ENCODE results near the gene MPPED2.

MPPED2 gene

DNA sequence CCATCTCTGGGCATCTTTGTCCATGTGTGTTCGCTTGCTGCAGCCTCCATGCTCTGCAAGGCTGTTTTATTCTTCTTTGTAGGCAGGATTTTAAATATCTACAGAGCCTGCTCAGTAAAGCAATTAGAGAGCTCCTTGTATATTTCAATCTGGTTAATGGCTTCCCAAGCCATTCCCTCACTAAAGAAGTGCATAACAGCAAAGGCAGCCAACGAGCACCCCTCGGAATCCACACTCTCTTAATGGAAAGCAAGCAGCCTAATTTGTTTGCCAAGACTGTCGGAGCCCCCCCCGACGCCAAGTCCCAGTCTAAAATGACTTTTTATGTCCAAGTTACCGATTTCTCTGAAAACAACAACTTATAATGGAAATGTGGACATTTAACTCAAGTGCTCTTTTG, 139.6 kb downstream of the MPPED2 start:
- no peak for DNase-seq

DNA sequence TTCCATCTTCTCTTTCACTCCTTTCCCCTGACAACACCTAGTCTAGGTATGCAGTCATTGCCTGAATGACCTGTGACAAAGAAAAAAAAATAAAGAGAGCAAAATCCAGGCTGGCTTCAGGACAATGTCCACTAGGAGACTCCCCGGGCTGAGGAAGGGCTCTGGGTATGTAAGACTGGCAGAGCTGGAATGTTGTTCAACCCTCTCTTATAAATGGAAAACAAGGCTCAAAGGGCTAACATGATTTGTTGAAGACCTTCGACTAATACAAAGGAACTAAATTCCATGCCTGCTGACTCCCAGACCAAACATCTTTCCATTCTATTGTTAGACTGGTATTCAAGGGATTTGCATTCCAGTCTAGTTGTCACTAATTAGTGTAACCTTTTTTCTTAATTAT, 141.1 kb downstream of the MPPED2 start:
- DNase-seq, result no peak

DNA sequence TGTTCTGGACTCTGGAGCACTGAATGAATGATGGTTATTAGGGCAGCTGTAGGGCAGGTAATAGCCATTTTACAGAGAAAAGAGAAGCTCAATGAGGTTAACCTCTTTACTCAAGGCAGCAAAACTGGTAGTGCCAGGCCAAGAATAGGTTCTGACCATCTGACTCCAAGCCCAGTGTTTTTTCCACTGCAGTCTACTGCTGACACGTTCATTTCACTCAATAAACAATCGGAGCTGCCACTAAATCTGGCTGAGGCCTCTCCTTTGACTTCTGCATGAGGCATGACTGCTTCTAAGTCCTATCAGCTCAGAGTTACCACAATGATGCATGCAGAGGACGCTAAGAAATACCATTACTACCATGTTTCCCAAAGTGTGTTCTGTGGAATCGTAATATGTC, 145.6 kb downstream of the MPPED2 start:
- no peak for DNase-seq

DNA sequence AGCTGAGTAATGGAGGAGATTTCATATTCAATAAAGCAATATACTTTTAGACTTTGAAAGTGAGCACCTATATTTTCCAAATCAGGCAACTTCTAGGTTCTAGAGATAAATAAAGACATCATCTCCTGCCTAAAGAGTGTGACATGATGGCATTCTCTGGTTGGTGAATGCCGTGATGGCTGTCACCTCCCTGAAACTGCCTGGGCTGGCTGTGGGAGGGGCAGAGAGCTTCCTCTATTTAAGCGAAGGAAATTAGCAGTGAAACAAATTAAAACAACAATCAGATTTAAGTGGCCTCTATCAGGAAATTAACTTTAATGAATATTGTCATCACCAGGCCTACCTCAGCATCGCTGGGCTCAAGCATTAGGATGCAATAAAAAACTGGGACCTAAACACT, 149.4 kb downstream of the MPPED2 start:
- no peak for DNase-seq

DNA sequence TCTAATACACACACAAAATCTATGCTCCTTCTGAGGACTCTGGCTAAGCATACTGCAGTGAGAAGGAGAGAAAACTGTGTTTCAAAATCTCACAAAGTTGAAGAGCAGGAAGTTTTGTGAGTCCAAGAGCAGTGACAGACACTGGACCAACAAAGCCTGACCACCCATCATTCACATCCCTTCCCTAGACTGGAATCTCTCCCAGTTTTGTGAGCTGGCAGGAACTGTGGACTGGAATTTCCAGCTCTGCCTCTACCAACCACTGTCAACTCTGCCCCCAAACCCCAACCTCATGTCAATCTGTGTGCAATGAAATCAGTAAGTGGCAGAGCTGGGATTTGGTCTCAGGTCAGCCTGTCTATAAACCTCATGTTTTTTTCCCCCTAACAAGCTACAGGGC, 150.7 kb downstream of the MPPED2 start:
- no peak for DNase-seq

DNA sequence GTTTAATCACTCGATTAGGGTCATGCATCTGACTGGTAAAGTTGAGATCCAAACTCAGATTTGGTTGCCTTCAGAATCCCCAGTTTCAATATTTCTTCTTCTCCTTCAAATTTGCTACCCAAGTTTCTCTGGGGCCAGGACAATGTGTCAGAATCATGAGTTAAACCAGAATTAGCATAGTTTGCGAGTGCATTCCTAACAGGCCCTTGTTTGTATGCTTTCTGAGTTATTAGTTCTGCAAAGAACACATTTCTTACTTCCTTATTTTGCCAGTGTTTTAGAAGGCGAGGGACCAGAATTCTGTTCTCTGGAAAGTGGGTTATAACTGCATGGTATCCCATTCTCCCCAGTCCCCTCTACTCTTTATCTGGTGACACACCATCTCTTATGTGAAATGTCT, 151.3 kb downstream of the MPPED2 start:
- DNase-seq, result no peak

DNA sequence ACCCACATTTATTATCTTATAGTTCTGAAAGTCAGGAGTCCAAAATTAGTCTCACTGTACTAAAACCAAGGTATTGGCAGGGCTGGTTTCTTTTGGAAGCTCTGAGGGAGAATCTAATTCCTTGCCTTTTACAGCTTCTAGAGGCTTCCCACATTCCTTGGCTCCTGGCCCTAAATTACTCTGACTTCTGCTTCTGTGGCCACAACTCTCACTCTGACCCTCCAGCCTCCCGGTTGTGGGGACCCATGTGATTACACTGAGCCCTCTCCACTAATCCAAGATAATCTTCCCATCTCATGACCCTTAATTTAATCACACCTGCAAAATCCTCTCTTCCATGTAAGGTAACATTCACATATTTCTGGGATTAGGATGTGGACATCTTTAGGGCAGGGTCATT, 152.3 kb downstream of the MPPED2 start:
- DNase-seq, result no peak

DNA sequence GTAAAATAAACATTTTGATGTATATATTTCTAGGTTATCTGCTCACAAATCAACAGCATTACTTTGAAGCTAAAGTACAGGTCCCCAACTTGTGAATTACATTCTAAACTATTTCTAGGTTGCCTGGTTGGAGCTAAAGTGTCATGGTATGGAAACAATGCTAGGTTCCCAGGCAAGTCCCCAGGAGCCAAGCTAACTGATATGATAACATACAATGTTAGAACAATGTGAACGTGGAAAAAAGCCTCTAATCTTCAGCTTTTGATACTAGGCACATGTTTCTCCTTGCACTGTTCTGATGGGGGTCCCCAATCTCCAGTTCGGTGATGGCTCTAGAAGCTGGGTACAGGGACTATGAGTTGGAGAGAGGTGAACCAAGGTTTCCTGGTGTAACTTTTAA, 153.4 kb downstream of the MPPED2 start:
- DNase-seq, result no peak

DNA sequence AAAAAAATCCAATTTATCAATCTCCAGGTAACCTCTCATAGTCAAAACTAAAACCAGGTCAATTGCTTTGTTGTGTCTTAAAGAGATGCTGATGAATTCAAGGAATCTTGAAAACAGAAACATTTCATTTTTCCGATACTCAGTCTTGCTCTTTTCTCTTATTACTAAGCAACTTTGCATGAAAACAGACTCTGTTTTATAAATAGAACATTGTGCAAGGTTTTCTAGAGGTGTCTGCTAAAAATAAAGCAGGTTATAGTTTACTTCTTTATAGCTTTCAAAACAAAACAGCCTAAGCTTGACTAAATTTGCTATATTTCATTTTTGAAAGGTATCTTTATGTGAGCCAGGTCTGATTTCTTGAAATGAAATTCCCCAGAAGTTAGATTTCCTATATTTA, 154.0 kb downstream of the MPPED2 start:
- DNase-seq, result no peak

DNA sequence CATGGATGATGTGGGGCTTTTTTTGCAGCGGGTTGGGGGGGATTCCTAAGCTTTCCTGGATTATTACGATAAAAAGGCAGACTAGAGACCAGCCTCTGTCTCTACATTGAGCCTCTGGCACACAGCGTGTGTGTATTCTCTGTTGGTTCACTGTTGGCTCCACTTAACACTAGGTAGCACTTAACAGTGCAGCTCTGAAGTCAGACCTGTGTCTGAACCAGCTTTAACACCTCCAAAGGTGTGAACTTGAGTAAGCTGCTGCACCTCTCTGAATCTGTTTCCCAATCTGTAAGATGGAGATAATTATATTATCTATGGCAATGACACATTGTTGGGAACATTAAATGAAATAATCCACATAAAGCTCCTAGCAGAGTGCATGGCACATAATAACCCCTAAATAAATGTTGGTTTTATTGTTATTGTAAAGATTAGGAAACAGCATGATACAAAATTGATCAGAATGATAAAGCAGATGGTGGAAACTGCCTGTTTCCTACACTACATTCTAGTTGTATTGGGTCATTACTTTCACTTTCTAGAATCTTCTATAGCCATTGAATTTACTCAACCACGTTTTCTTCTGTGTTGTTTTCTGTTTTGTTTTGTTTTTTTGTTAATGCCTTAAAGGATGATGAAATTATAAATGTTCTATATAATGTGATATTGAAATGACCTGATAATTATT, 154.9 kb downstream of the MPPED2 start:
- DNase-seq, result no peak

DNA sequence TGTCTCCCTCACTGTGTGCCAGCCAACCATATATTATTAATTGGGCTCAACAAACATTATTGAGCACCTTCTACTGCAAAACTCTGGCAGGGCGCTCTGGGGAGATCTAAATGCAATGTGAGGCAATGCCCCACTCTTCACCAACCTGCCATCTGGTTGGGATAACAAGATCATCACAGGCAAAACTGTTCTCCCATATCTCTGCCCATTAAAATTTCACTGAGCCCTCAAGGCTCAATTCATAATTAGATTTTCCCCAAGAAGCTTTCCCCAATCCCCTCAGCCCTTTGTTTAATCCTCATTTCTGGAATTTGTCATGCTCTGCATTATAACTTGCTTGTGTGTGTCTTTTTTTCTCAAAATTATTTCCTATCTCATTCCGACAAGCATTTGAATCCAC, 156.6 kb downstream of the MPPED2 start:
- no peak for DNase-seq

DNA sequence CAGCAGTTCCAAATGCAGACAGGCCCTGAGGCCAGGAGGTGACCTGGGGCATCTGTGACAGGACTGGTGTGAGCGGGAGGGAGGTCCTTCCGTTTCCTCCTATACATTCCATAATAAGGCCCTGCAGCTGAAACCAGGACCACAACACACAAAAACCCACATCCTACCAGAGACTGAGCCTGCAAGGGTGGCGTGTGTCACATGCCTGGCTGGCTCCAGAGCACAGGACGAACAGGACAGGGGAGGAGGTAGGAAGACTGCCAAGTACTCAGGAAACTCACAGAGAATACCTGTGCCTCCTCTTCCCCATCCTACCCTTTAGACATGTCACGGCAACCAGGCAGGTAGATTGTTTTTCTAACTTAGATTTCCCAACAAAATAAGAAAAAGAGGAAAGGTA, 159.4 kb downstream of the MPPED2 start:
- DNase-seq, result no peak

DNA sequence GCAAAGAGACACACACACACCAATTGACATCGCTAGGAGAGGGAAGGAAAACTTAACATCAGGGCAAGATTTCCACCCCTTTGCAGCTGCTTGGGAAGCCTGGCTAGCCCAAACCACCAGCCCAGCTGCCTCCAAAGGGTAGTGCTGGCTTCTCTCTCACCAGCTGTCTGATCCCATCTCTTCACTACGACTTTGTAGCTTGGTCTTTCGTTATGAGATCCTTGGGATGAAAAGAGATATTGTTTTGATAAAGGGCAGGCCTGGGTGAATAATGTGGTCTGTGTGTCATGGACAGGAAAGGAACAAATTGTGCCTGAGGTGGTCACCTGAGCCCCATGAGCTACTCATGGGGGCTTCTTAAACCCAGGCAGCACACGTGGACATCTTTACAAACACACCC, 161.3 kb downstream of the MPPED2 start:
- no peak for DNase-seq

DNA sequence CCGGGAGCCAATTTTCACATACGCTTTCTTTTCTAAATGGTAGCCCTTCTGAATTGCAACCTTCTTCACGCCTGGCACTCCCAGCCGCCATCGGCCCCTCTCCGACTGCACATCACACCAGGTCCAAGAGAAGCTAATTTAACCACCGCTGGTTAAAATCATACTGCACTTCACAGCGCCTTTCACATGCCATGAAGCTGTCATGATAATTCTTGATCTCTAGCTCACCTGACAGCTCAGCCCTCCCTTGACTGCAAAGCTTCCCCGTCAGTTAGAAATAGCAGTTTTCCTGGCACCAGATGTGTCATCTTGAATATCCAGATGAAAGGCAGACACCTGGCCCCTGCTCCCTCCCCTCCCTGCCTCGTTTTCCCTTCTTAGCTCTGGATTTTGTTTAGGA, 161.8 kb downstream of the MPPED2 start:
- DNase-seq, result no peak

DNA sequence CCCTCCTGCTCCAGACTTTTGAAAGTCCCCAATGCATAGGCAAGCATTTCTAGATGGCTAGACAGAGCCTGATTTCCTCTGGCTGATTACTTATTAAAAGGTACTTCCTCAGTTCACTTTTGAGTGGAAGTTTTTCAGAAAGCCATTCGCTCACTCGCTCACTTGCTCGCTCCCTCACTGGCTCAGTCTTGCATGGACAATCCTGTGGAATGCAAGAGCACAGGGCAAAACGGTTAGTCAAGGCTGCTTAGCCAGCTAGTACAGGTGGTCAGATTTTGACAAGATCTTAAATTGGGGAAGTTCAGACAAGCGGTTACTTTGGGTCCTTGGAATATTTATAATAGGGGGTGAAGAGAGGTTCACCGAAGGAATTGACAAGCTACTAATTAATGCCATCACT, 162.3 kb downstream of the MPPED2 start:
- DNase-seq, result no peak

DNA sequence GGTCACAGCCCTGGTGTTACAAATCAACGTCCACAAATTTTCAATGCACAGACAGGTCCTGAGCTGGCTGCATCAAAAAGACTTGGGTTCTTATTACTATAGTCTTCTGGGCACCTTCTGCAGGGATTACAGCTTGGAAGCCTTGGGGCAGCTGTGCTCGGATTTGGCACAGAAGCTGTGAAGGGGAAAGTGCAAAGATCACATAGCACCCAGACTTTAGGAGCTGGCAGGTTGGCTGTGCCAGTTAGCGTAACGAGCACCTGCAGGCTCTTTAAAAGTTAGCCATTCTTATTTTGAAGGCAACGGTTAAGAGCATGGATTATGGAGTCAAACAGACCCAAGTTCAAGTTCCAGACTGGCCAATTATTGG, 162.9 kb downstream of the MPPED2 start:
- DNase-seq, result no peak

DNA sequence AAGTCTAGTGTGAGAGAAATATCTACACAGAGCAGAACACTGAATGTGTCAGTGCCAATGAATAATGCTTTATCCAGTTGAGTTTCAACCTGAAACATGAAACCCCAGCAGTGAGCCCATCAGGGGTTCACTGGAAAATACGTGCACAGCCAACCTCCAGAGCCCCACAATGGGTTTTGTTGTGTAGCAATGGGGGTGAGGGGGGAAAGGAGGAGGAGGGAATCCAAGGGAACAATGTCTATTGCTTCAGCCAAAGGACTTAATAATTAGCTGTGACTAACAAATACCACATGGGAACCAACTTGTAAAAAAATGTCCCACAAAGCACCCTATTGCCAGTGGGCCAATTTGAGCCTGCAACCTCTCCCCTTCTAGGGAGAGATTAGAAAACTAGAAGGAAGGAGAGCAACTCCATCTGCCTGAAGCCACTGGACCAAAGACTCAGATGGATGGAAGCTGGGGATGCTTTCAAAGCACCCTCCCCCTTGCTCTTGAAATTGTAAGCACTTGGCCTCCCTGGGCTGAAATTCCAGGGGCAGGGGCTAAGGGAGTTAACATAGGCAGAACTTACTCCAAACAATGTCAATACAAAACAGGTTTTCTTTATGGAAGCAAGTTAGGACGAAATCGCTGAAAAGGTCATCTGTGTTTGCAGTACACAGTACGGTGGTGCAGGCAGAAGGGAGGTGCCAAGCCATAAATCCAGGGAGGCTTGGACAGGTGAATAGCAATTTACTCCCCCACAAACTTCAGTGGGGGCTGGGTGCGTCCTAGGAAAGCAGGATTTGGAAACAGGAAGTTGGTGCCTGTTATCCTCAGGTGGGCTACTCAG, 163.5 kb downstream of the MPPED2 start:
- no peak for DNase-seq

DNA sequence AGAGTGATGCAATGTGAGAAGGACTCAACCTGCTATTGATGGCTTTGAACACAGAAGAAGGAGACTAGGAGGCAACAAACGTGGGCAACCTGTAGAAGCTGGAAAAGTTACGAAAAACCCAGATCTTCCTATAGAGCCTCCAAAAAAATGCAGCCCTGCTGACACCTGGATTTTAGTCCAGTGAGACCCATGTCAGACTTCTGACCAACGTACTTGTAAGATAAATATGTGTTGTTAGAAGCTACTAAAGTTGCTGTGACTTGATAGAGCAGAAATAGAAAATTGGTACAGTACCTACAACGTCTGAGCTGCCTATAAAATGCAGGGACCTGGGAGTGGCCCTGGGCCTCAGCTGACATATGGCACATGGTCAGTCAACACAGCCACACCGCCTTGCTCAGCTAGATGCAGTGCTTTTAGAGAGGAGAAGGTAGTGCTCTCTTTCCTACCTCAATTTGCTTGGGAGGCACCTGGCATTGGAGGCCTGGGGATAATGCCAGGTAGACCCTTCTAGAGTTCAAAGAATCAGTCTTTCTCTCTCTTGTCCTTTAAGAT, 165.8 kb downstream of the MPPED2 start:
- no peak for DNase-seq

DNA sequence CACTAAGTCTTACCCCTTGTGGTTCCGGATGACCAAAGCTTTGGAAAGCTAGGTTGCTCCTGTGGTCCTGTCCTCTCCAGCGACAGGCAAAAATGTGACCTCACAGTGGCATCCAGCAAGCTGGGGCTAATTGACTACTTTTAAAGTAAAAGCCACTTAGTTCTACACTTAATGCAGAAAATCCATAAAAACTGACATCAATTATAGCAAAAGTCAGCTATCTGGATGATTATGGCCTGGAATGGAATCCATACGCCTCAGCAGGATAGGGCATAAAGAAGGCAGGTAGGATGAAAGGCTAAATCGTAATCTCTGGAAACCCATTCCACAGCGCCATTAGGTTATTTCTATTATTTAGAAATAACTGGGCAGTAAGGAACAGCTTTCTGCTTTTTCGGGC, 171.3 kb downstream of the MPPED2 start:
- no peak for DNase-seq

DNA sequence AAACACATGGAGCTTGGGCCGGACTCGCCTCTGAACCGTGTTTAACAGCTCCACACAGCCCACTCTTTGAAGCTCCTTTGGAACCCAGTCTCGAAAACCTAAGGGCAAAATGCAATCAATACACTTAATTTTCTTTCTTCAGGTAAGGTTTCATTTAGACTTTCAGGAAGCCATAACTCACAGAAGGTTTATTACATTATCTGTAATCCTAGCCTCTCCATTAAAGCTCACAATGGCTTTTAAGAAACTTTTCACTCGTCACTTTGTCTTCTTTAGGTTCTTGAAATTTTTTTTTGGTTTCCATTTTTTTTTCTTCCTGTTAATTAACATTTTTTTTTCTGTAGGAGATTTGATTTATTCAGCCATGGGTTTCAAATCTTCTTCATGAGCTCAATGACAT, 171.9 kb downstream of the MPPED2 start:
- DNase-seq, result no peak

DNA sequence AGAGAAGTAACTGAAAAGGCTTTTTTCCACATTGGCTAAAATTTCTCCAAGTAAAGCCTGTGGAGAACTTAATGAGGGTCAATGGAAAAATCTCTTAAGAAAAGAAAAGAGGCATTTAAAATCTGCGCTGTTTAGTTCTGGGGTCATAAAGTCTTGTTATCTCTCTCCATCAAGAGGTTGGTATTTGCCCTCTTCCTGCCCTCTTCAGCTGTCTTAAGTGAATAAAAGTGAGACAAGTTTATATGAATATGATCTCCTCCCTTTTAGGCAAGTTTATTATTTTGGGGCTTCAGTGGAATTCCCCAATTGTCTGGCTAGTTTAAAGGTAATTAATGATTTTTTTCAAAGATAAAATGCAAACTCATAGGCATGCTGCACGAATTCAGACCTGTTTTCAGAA, 173.6 kb downstream of the MPPED2 start:
- DNase-seq, result no peak

DNA sequence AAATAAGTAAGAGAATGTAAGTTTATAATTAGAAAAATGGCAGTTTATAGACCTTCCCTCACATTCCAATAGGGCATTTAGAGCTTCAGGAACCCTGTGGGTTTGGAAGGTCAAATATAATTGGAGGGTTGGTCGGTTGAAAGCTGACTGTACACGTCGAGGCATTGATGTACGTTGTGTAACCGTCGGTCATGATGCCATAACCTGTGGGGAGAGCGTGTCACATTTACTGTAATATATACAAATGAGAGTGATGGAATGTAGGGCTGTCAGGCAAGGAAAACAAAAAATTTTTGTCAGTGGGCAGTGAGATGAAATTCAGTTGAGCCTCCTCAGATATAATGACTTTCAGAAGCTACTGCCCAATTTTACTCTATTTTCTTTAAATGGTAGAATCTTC, 174.8 kb downstream of the MPPED2 start:
- DNase-seq, result no peak

DNA sequence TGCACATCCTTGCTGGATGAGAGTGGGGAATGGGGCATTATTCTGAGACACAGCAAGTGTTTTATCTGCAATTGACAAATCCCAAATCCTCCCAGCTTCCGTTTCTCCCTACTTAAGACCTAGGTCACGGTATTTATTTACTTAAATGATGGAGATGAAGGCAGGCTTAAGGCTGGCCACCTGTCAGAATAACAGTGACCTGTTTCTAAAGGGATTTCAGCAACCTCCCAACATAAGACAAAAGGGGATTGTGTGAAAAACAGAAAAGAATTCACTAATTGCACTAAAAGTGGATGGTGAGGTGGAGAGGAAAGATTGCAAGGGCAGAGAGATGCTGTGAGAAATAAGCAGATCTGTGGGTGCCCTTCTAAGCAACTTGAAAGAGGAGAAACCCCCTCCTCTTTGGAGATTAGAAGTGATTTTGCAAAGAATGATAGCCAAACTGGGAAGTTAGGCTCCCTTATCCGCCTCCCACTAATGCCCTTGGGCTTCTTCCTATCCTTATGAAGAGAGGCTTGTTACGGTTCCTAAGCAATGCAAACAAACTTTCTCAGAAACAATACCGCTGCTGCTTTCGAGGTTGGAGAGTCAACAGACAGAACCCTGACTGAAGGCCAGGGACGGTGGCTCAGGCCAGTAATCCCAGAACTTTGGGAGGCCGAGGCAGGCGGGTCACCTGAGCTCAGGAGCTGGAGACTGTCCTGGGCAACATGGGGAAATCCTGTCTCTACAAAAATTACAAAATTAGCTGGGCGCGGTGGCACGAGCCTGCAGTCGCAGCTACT, 179.0 kb downstream of the MPPED2 start:
- no peak for DNase-seq

DNA sequence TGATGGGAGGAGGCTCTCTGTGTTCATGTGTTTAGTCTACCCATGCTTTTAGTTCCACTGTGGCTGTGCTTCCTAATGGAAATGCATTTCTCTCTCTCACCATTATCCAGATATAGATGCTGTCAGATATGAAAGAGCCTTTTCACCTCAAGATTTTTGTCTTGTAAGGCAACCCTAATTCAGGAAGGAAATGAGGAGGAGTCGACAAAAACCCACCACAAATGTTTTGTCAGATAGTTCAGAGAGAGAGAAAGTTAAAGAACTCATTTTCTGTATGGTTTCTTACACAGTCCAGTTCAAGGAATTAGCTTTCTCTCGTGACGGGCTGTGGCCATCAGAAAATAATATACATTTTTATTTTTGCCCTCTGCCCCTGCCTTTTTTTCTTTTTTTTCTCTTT, 180.8 kb downstream of the MPPED2 start:
- DNase-seq, result no peak

All from activated CD8-positive, alpha-beta memory T cell treated with anti-CD3 and anti-CD28 coated beads, Interleukin-2, amount 50 U/mL, for 48 hours (primary cell).